ENCODE results near the gene VEPH1. TPM values are rescaled to one million over a fixed set of nuclear protein-coding genes. Genes with fewer than 3 reads are reported as not detected.

VEPH1 gene
- total RNA-seq, 4 donors from 2014 or later, result 0.59 to 4.7 (median 2.7) TPM

DNA sequence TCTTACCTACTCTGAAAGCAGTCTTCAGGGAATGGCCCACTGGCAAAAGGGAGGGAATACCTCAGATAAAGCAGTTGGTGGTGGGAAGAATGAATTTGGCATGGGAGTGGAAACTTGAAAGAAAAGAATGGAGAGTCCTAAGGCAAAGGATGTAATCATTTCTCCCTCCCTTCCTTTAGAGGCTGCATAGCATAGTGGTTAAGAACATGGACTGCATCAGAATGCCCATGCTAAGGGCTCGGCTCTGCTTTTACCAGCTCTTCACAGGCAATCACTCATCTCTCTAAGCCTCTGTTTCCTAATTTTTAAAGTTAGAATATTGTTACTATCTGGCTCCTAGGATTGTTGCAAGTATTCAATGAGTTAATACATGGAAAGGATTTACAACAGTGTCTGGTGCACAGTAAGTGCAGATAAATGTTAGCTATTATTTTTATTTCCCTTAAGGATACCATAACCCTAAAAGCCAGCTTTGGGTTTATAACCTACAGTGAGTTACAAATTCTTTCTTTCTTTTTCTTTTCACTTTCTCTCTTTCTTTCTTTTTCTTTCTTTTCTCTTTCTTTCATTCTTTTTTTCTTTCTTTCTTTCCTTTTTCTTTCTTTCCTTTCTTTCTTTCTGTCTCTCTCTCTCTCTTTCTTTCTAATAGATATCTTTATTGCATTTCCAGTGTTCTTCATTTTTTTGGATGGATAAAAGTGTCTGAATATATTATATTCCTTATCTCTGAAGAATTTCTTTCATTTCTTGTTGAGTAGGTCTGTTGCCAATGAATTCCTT is 23.6 kb downstream of the VEPH1 start:
- intact Hi-C loops (cut with DNase I; ENCODE audit: low total_unique reads), result no loop called here
- WGBS, 2 donors, result 74 to 89% methylated on average over 1 of the region's 1 CpG
- no peak overlapping the region for H3K4me3 ChIP-seq (ENCODE audit: low read depth, poor library complexity, severe bottlenecking)
- no peak for DNase-seq (ENCODE audit: low spot score in 2 of 2)
- TF ChIP-seq, protein P1, sequence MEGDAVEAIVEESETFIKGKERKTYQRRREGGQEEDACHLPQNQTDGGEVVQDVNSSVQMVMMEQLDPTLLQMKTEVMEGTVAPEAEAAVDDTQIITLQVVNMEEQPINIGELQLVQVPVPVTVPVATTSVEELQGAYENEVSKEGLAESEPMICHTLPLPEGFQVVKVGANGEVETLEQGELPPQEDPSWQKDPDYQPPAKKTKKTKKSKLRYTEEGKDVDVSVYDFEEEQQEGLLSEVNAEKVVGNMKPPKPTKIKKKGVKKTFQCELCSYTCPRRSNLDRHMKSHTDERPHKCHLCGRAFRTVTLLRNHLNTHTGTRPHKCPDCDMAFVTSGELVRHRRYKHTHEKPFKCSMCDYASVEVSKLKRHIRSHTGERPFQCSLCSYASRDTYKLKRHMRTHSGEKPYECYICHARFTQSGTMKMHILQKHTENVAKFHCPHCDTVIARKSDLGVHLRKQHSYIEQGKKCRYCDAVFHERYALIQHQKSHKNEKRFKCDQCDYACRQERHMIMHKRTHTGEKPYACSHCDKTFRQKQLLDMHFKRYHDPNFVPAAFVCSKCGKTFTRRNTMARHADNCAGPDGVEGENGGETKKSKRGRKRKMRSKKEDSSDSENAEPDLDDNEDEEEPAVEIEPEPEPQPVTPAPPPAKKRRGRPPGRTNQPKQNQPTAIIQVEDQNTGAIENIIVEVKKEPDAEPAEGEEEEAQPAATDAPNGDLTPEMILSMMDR (IDR thresholded peaks at IDR 0.05), result no peak
- TF ChIP-seq POLR2A (IDR thresholded peaks at IDR 0.05), result no peak

DNA sequence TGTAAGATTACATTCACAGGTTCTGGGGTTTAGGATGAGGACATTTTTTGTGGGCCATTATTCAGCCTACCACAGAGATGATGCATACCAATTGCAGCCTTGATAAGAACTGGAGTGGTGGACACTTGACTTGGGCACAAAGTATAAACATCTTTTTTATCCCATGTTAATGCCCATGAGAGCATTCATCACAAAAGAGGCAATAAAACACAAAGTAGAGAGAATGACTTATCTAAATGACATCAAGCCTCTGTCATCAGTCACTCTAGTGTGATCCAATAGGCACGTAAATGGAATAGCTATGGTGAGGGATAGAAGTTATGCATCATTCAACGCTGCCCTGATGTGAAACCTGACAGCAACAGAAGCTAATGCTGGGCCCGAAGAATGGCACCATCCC is 25.8 kb downstream of the VEPH1 start:
- no peak overlapping the region for H3K4me3 ChIP-seq (ENCODE audit: low read depth, poor library complexity, severe bottlenecking)
- 89 to 90% methylated on average over 3 of the region's 3 CpGs for WGBS, 2 donors
- DNase-seq (ENCODE audit: low spot score in 2 of 2), result no peak
- TF ChIP-seq POLR2A (IDR thresholded peaks at IDR 0.05), result no peak
- TF ChIP-seq, protein P1 (IDR thresholded peaks at IDR 0.05), result no peak
- intact Hi-C loops (cut with DNase I; ENCODE audit: low total_unique reads), result no loop called here

DNA sequence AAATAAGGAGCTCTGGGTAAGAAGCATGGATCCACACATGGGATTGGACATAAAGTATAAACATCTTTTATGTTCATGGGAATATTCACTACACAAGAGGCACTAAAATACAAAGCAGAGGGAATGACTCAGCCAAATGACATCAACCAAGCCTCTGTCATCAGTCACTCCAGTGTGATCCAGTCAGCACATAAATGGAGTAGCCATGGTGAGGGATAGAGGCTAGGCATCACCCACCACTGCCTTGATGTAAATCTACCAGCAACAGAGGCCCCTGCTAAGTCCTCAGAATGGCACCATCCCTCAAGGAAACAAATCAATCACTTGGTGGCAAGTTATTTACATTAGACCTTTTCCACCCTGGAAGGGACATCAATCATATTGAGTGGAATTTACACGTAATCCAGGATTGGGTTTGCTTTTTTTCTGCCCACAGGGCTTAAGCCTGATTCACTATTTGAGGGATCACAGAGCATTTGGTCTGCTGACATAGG is 27.2 kb downstream of the VEPH1 start:
- no peak for DNase-seq (ENCODE audit: low spot score in 2 of 2)
- intact Hi-C loops (cut with DNase I; ENCODE audit: low total_unique reads), result no loop called here
- H3K4me3 ChIP-seq (ENCODE audit: low read depth, poor library complexity, severe bottlenecking), result no peak overlapping the region
- WGBS, 2 donors, result 67 to 78% methylated on average over 1 of the region's 1 CpG
- no peak for TF ChIP-seq POLR2A (IDR thresholded peaks at IDR 0.05)
- TF ChIP-seq, protein P1 (IDR thresholded peaks at IDR 0.05), result no peak

DNA sequence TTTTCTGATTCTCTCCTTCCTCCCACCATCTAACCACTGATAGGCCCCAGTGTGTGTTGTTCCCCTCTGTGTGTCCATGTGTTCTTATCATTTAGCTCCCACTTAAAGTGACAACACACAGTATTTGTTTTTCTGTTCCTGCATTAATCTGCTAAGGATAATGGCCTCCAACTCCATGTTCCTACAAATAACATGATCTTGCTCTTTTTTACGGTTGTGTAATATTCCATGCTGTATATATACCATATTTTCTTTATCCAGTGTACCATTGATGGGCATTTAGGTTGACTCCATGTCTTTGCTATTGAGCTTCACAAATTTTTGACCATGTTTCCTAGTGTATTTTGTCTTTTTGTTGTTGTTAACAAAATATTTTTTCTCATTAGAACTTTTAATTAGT is 30.6 kb downstream of the VEPH1 start:
- DNase-seq (ENCODE audit: low spot score in 2 of 2), result no peak
- no peak overlapping the region for H3K4me3 ChIP-seq (ENCODE audit: low read depth, poor library complexity, severe bottlenecking)
- WGBS, 2 donors, result 94 to 100% methylated on average over 1 of the region's 1 CpG
- intact Hi-C loops (cut with DNase I; ENCODE audit: low total_unique reads), result no loop called here
- TF ChIP-seq, protein P1 (IDR thresholded peaks at IDR 0.05), result no peak
- TF ChIP-seq POLR2A (IDR thresholded peaks at IDR 0.05), result no peak

DNA sequence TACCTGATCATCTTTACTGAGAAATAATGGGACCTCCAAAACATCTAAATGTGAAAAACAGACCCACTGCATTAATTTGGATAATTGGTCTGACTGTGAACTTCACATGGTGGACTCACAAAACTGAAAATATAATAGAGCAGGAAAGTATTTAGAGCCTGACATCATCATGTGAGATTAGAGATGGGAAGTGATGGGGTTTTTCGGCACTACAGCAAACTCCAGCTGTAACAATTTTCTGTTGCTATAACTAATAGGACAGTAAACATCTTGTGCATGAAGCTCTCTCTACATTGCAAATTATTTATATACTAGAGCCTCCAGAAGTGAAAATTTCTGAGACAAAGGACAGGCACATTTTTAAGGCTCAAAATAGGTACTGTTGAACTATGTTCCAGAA is 32.2 kb downstream of the VEPH1 start:
- WGBS, 2 donors, result 85 to 90% methylated on average over 1 of the region's 1 CpG
- intact Hi-C loops (cut with DNase I; ENCODE audit: low total_unique reads), result no loop called here
- no peak overlapping the region for H3K4me3 ChIP-seq (ENCODE audit: low read depth, poor library complexity, severe bottlenecking)
- no peak for DNase-seq (ENCODE audit: low spot score in 2 of 2)
- TF ChIP-seq, protein P1 (IDR thresholded peaks at IDR 0.05), result no peak
- TF ChIP-seq POLR2A (IDR thresholded peaks at IDR 0.05), result no peak

Data from lower leg skin (tissue), 4 donors.